SU-DHL-6 (cell line): ENCODE data around the gene GTF2F2.

ENCODE experiments used
- H2AFZ ChIP-seq: fragments of 200-600 bp; sonication (generic); 2 replicates; pipeline ENCODE4 v1.6.1; 2014; ENCODE audit warnings: low read depth, mild to moderate bottlenecking, moderate library complexity, mixed read lengths, antibody characterized with exemption, low read length; ENCODE audit not compliant: severe bottlenecking
- H3F3A ChIP-seq: fragments of 200-600 bp; shearing (Covaris generic); 2 replicates; pipeline ENCODE4 v1.6.0; 2016; ENCODE audit warnings: antibody characterized with exemption, mild to moderate bottlenecking; ENCODE audit not compliant: insufficient read depth
- H3K27ac ChIP-seq: fragments of 200-600 bp; sonication (generic); 2 replicates; pipeline ENCODE4 v1.5.1; 2016; ENCODE audit warnings: low read depth, mild to moderate bottlenecking, low read length, moderate library complexity, mixed read lengths
- H3K27me3 ChIP-seq: fragments of 200-600 bp; sonication (generic), shearing (Covaris generic); 2 replicates; pipeline ENCODE4 v1.6.0; 2014; ENCODE audit warnings: mild to moderate bottlenecking, low read length
- H3K36me3 ChIP-seq: fragments of 200-600 bp; sonication (generic); 2 replicates; pipeline ENCODE4 v1.6.1; 2014; ENCODE audit warnings: mild to moderate bottlenecking, low read length, mixed read lengths
- H3K4me2 ChIP-seq: fragments of 300-600, 200-600 bp; shearing (Covaris generic), sonication (generic); 2 replicates; pipeline ENCODE4 v1.6.0; 2014; ENCODE audit warnings: low read length, low read depth, mild to moderate bottlenecking; ENCODE audit not compliant: poor library complexity, severe bottlenecking
- H3K4me3 ChIP-seq: fragments of 200-600 bp; sonication (generic); 2 replicates; pipeline ENCODE4 v1.5.1; 2014; ENCODE audit warnings: antibody characterized with exemption, low read length, mild to moderate bottlenecking, mixed read lengths; ENCODE audit not compliant: insufficient read depth, poor library complexity, severe bottlenecking
- H3K79me2 ChIP-seq: fragments of 200-600 bp; sonication (generic); 2 replicates; pipeline ENCODE4 v1.6.1; 2014; ENCODE audit warnings: mild to moderate bottlenecking, low read length, moderate library complexity; ENCODE audit not compliant: insufficient read depth
- H3K9ac ChIP-seq: fragments of 200-600 bp; sonication (generic); 2 replicates; pipeline ENCODE4 v1.7.0; 2014; ENCODE audit warnings: mild to moderate bottlenecking, low read length
- H3K9me2 ChIP-seq: fragments of 200-600 bp; sonication (generic); replicated peaks from 2 replicates; pipeline ENCODE4 v1.6.1; 2014; ENCODE audit warnings: low read length; ENCODE audit not compliant: insufficient read depth
- H3K9me3 ChIP-seq: fragments of 200-600 bp; sonication (generic); 2 replicates; pipeline ENCODE4 v1.6.1; 2014; ENCODE audit warnings: low read length, mixed read lengths; ENCODE audit not compliant: insufficient read depth
- H4K20me1 ChIP-seq: fragments of 200-600 bp; sonication (generic); 2 replicates; pipeline ENCODE4 v1.6.1; 2014; ENCODE audit warnings: low read depth, mild to moderate bottlenecking, antibody characterized with exemption, low read length, moderate library complexity, mixed read lengths
- EZH2phosphoT487 ChIP-seq: fragments of 200-600 bp; sonication (generic), shearing (Covaris generic); conservative IDR thresholded peaks from 2 replicates; pipeline ENCODE4 v1.6.1; 2018; ENCODE audit warnings: mild to moderate bottlenecking, antibody characterized with exemption, low read length, moderate library complexity, mixed read lengths
- TF ChIP-seq, protein P1 (sequence below): fragments of 200-600 bp; sonication (generic); IDR thresholded peaks from one replicate; pipeline ENCODE4 v1.5.1; 2017; ENCODE audit warnings: antibody characterized with exemption, mild to moderate bottlenecking, low read length, moderate library complexity; ENCODE audit not compliant: insufficient read depth, poor library complexity, severe bottlenecking

The GTF2F2 gene

DNA sequence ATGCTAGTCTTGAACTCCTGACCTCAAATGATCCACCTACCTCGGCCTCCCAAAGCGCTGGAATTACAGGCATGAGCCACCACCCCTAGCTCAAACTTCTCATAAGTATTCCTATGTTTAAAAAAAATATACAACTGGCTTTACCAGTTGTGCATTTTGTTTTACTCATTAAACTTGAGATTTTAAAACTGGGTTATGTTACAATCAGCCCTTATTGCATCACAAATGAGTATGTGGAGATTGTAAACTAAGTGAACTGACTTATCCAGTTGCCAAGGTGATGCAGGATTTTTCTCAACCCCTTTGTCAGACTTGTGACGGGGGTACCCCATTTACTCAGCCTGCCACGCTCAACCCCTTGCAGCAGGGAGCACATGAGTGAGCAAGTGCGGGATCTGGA is 14.4 kb upstream of the GTF2F2 start:
- Histone ChIP-seq H3K27me3 (no peaks in the 10 kb centered on the region), H3K9me2 (no peaks in the 10 kb centered on the region), H3F3A (no peaks in the 10 kb centered on the region), H3K36me3 (no peaks in the 10 kb centered on the region), H3K9ac (no peak overlapping the region), H4K20me1 (no peaks in the 10 kb centered on the region), H3K4me3 (no peak overlapping the region), H3K4me2 (no peak overlapping the region), H3K27ac (no peak overlapping the region), H2AFZ (no peak overlapping the region), H3K79me2 (no peaks in the 10 kb centered on the region), H3K9me3 (no peaks in the 10 kb centered on the region)
- TF ChIP-seq, protein P1, sequence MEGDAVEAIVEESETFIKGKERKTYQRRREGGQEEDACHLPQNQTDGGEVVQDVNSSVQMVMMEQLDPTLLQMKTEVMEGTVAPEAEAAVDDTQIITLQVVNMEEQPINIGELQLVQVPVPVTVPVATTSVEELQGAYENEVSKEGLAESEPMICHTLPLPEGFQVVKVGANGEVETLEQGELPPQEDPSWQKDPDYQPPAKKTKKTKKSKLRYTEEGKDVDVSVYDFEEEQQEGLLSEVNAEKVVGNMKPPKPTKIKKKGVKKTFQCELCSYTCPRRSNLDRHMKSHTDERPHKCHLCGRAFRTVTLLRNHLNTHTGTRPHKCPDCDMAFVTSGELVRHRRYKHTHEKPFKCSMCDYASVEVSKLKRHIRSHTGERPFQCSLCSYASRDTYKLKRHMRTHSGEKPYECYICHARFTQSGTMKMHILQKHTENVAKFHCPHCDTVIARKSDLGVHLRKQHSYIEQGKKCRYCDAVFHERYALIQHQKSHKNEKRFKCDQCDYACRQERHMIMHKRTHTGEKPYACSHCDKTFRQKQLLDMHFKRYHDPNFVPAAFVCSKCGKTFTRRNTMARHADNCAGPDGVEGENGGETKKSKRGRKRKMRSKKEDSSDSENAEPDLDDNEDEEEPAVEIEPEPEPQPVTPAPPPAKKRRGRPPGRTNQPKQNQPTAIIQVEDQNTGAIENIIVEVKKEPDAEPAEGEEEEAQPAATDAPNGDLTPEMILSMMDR, result no peak
- no peak for TF ChIP-seq EZH2phosphoT487

DNA sequence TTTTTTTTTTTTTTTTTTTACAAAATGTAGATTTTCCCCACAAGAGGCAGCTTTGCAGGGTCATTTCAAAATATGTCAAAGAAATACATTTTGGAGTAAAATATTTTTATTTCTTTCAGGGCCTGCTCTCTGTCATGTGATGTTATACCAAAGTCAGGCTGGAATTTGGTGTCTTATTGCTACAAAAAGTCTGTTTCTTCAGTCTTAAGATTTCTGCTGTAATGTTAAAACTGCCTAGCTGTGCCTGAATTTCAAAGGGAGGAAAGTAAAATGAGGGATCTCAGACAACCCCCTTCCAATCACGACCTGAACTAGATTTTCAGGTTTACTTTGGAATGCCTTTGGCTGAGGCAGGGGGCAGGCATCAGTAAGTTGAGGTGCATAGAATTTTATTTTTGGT is 12.8 kb upstream of the GTF2F2 start:
- H2AFZ ChIP-seq, result no peak overlapping the region
- no peaks in the 10 kb centered on the region for H3K27me3 ChIP-seq
- H3K4me2 ChIP-seq, result no peak overlapping the region
- H3K36me3 ChIP-seq, result no peaks in the 10 kb centered on the region
- H3K9me2 ChIP-seq, result no peaks in the 10 kb centered on the region
- H3K27ac ChIP-seq, result no peak overlapping the region
- no peak for TF ChIP-seq EZH2phosphoT487
- TF ChIP-seq, protein P1, result no peak
- H3F3A ChIP-seq, result no peaks in the 10 kb centered on the region
- no peaks in the 10 kb centered on the region for H3K79me2 ChIP-seq
- H3K9ac ChIP-seq, result no peak overlapping the region
- H4K20me1 ChIP-seq, result no peaks in the 10 kb centered on the region
- H3K9me3 ChIP-seq, result no peaks in the 10 kb centered on the region
- no peak overlapping the region for H3K4me3 ChIP-seq

DNA sequence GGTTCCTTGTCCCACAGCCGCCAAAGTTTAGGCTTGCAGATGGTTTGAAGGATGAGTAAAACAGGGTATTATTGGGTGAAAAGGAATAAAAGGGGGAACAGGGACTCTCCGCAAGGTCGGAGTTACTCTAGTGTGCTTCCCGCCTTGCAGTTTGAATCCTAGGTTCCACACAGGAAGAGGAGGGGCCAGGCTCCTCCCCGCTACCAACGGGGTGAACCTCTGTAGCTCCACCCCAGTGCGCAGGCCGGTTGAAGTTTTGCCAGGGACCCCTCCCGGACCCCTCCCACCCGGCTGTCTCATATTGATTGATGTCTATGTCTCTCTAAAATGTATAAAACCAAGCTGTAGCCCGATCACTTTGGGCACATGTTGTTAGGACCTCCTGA is 11.6 kb upstream of the GTF2F2 start:
- H3F3A ChIP-seq, result no peaks in the 10 kb centered on the region
- no peaks in the 10 kb centered on the region for H4K20me1 ChIP-seq
- H2AFZ ChIP-seq, result no peak overlapping the region
- no peak for TF ChIP-seq EZH2phosphoT487
- TF ChIP-seq, protein P1, result no peak
- no peak overlapping the region for H3K9ac ChIP-seq
- H3K9me3 ChIP-seq, result no peaks in the 10 kb centered on the region
- no peaks in the 10 kb centered on the region for H3K36me3 ChIP-seq
- H3K27me3 ChIP-seq, result no peaks in the 10 kb centered on the region
- no peaks in the 10 kb centered on the region for H3K79me2 ChIP-seq
- H3K4me3 ChIP-seq, result no peak overlapping the region
- H3K4me2 ChIP-seq, result no peak overlapping the region
- no peak overlapping the region for H3K27ac ChIP-seq
- no peaks in the 10 kb centered on the region for H3K9me2 ChIP-seq

DNA sequence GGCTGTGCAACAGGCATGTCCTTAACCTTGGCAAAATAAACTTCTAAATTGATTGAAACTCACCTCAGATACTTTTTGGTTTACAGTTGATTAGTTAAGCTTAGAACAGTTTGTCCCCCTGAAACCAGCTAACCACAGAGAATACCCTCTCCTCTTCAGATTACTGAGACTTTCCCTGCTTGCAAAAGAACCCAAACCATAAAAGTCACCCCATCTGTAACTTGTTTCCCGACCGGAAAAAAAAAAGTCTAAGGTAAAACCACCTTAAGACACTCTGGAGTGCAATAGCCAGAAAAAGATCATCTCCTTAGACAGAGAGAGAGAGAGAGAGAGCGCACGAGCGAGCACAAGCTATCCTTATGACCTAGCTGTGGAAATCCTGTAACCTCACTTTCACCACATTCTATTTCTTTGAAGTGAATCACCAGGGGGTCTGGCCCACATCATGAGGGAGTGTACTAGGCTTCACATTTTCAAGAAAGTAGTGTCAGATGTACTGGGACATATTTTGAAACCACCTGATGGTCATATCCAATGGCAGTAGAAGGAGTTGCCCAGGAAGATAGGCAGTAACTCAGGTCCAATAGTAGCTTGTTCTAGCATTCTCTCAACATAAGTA is 11.1 kb upstream of the GTF2F2 start:
- Histone ChIP-seq H3K79me2 (no peaks in the 10 kb centered on the region), H3K4me2 (no peak overlapping the region), H3K9me3 (no peaks in the 10 kb centered on the region), H3K9me2 (no peaks in the 10 kb centered on the region), H3K27ac (no peak overlapping the region), H3K27me3 (no peaks in the 10 kb centered on the region), H3K36me3 (no peaks in the 10 kb centered on the region), H3K4me3 (no peak overlapping the region), H4K20me1 (no peaks in the 10 kb centered on the region), H3K9ac (no peak overlapping the region), H3F3A (no peaks in the 10 kb centered on the region), H2AFZ (no peak overlapping the region)
- TF ChIP-seq EZH2phosphoT487, result no peak
- TF ChIP-seq, protein P1, result no peak
